NOMO-1 treated with DMSO at 0.1 percent for 48 hours (cell line): ENCODE measurements around the gene MBTPS1.
A peak's percentile ranks its signal among the peaks of the same experiment; 100 is the strongest.

Experiments
- DNase-seq: peaks from one replicate; lab custom pipeline; 2025; ENCODE audit not compliant: unreplicated experiment; lab: John Stamatoyannopoulos, UW

Gene MBTPS1

GRCh38 chr16:84104231-84104630 is 12.5 kb downstream of the MBTPS1 start:
- DNase-seq: no peak

GRCh38 chr16:84103678-84104077 is 13.1 kb downstream of the MBTPS1 start:
- no peak for DNase-seq

GRCh38 chr16:84098939-84099338 is 17.8 kb downstream of the MBTPS1 start:
- DNase-seq: no peak

GRCh38 chr16:84096447-84097005 is 20.2 kb downstream of the MBTPS1 start:
- no peak for DNase-seq

GRCh38 chr16:84095466-84095865 is 21.3 kb downstream of the MBTPS1 start:
- no peak for DNase-seq

- DNase-seq: no peak
These were observed 22.9 kb downstream of the MBTPS1 start for GRCh38 chr16:84093879-84094270.

- DNase-seq: no peak
These were observed 23.4 kb downstream of the MBTPS1 start for GRCh38 chr16:84093120-84093878.

- no peak for DNase-seq
These were observed 25.3 kb downstream of the MBTPS1 start for GRCh38 chr16:84091460-84091859.

GRCh38 chr16:84090211-84090610 is 26.5 kb downstream of the MBTPS1 start:
- no peak for DNase-seq

- DNase-seq: peak; percentile 5
These were observed 27.9 kb downstream of the MBTPS1 start for GRCh38 chr16:84088695-84089395.

GRCh38 chr16:84087466-84088151 is 29.1 kb downstream of the MBTPS1 start:
- peak; percentile 70 for DNase-seq

GRCh38 chr16:84087001-84087400 is 29.7 kb downstream of the MBTPS1 start:
- DNase-seq: no peak

GRCh38 chr16:84086341-84086740 is 30.4 kb downstream of the MBTPS1 start:
- no peak for DNase-seq

- DNase-seq: peak; percentile 89
These were observed 31.0 kb downstream of the MBTPS1 start for GRCh38 chr16:84085773-84086172.

- DNase-seq: no peak
These were observed 31.5 kb downstream of the MBTPS1 start for GRCh38 chr16:84085271-84085667.

- peak; percentile 62 for DNase-seq
These were observed 32.0 kb downstream of the MBTPS1 start for GRCh38 chr16:84084570-84085270.

GRCh38 chr16:84082835-84083569 is 33.7 kb downstream of the MBTPS1 start:
- DNase-seq: peak; percentile 60

GRCh38 chr16:84082110-84082509 is 34.6 kb downstream of the MBTPS1 start:
- no peak for DNase-seq

GRCh38 chr16:84081446-84081989 is 35.2 kb downstream of the MBTPS1 start:
- DNase-seq: no peak

- DNase-seq: no peak
These were observed 35.9 kb downstream of the MBTPS1 start for GRCh38 chr16:84080813-84081212.
